Measurements from ENCODE around the gene CCDC85B.
"Not testable (repeated sequence)": the region's sequence is repeated elsewhere in the genome, so short reads cannot be mapped to it uniquely, and the experiment has no call there.

The CCDC85B gene

GRCh38 chr11:65890324-65891218, at the start of gene CCDC85B:
Gene CCDC85B, plus strand, starts transcription at chr11:65890673. Its CDS starts 111 bp downstream, at chr11:65890784.
- in situ Hi-C loops (cut with MboI; ENCODE audit: low pct_unique_long_range_greater_than_20kb, low sequenced_read_pairs): no loop called here
- DNase-seq: peak; percentile 97

GRCh38 chr11:65842144-65842543, 48.3 kb upstream of the CCDC85B start:
- DNase-seq: no peak
- in situ Hi-C loops (cut with MboI; ENCODE audit: low pct_unique_long_range_greater_than_20kb, low sequenced_read_pairs): no loop called here

- in situ Hi-C loops (cut with MboI; ENCODE audit: low pct_unique_long_range_greater_than_20kb, low sequenced_read_pairs): no loop called here
- no peak for DNase-seq
Measured at GRCh38 chr11:65843811-65844210, 46.7 kb upstream of the CCDC85B start.

- no peak for DNase-seq
- in situ Hi-C loops (cut with MboI; ENCODE audit: low pct_unique_long_range_greater_than_20kb, low sequenced_read_pairs): no loop called here
Measured at GRCh38 chr11:65844231-65844872, 46.1 kb upstream of the CCDC85B start.

GRCh38 chr11:65847746-65848145, 42.7 kb upstream of the CCDC85B start:
- no peak for DNase-seq
- in situ Hi-C loops (cut with MboI; ENCODE audit: low pct_unique_long_range_greater_than_20kb, low sequenced_read_pairs): no loop called here

GRCh38 chr11:65848693-65849092, 41.8 kb upstream of the CCDC85B start:
- in situ Hi-C loops (cut with MboI; ENCODE audit: low pct_unique_long_range_greater_than_20kb, low sequenced_read_pairs); DNase-seq: not testable (repeated sequence)

GRCh38 chr11:65849366-65849765, 41.1 kb upstream of the CCDC85B start:
- in situ Hi-C loops (cut with MboI; ENCODE audit: low pct_unique_long_range_greater_than_20kb, low sequenced_read_pairs): no loop called here
- DNase-seq: no peak

GRCh38 chr11:65849771-65850216, 40.7 kb upstream of the CCDC85B start:
- in situ Hi-C loops (cut with MboI; ENCODE audit: low pct_unique_long_range_greater_than_20kb, low sequenced_read_pairs): no loop called here
- no peak for DNase-seq

GRCh38 chr11:65850217-65851082, 40.0 kb upstream of the CCDC85B start:
- no peak for DNase-seq
- in situ Hi-C loops (cut with MboI; ENCODE audit: low pct_unique_long_range_greater_than_20kb, low sequenced_read_pairs): no loop called here

GRCh38 chr11:65851083-65851579, 39.3 kb upstream of the CCDC85B start:
- in situ Hi-C loops (cut with MboI; ENCODE audit: low pct_unique_long_range_greater_than_20kb, low sequenced_read_pairs): no loop called here
- DNase-seq: peak; percentile 77

- DNase-seq: no peak
- in situ Hi-C loops (cut with MboI; ENCODE audit: low pct_unique_long_range_greater_than_20kb, low sequenced_read_pairs): no loop called here
Measured at GRCh38 chr11:65851811-65852507, 38.5 kb upstream of the CCDC85B start.

GRCh38 chr11:65852508-65853245, 37.8 kb upstream of the CCDC85B start:
- no peak for DNase-seq
- in situ Hi-C loops (cut with MboI; ENCODE audit: low pct_unique_long_range_greater_than_20kb, low sequenced_read_pairs): no loop called here

- in situ Hi-C loops (cut with MboI; ENCODE audit: low pct_unique_long_range_greater_than_20kb, low sequenced_read_pairs): no loop called here
- no peak for DNase-seq
Measured at GRCh38 chr11:65853246-65853979, 37.1 kb upstream of the CCDC85B start.

- in situ Hi-C loops (cut with MboI; ENCODE audit: low pct_unique_long_range_greater_than_20kb, low sequenced_read_pairs): no loop called here
- no peak for DNase-seq
Measured at GRCh38 chr11:65854161-65854592, 36.3 kb upstream of the CCDC85B start.

GRCh38 chr11:65854852-65855837, 35.3 kb upstream of the CCDC85B start:
- no peak for DNase-seq
- in situ Hi-C loops (cut with MboI; ENCODE audit: low pct_unique_long_range_greater_than_20kb, low sequenced_read_pairs): no loop called here

- DNase-seq: no peak
- in situ Hi-C loops (cut with MboI; ENCODE audit: low pct_unique_long_range_greater_than_20kb, low sequenced_read_pairs): no loop called here
Measured at GRCh38 chr11:65855927-65856363, 34.5 kb upstream of the CCDC85B start.
